DND-41 (cell line): ENCODE measurements around the gene KRT13.

Source experiments
- CTCF ChIP-seq: IDR thresholded peaks from 2 replicates; pipeline ENCODE4 v1.5.1; 2012; ENCODE audit warnings: borderline replicate concordance, low read length, moderate library complexity, mild to moderate bottlenecking; ENCODE audit not compliant: poor library complexity, severe bottlenecking; ENCODE audit errors: extremely low read depth
- EZH2 ChIP-seq: IDR thresholded peaks from 3 replicates; pipeline ENCODE4 v1.6.1; 2012; ENCODE audit warnings: borderline replicate concordance, low read depth, mild to moderate bottlenecking, moderate library complexity, low read length, inconsistent platforms; ENCODE audit not compliant: severe bottlenecking

GRCh38 chr17:41520821-41521521 lies 15.6 kb upstream of the KRT13 start:
- TF ChIP-seq CTCF (no peak), EZH2 (no peak)
